HepG2 (cell line): ENCODE data around the gene PPP1R3C. TPM values are rescaled to one million over a fixed set of nuclear protein-coding genes. Genes with fewer than 3 reads are reported as not detected.

ENCODE experiments used
- ATAC-seq: fragments of 200-7000 bp; cut with Tn5 transposase; 3 replicates; pipeline ENCODE4 v1.9.1; 2020; ENCODE audit warnings: mild to moderate bottlenecking, moderate library complexity
- BruUV-seq: library from RNA; stranded (reverse); fragments of 400-500 nt; replicated peaks from 2 replicates; lab custom pipeline; 2021; lab: Mats Ljungman, UMichigan
- CTCF ChIA-PET: fragments of 300-600 bp; formaldehyde crosslinking; extraction: SDS; loops from one replicate; lab custom pipeline; 2021; ENCODE audit warnings: low total read pairs, inconsistent platforms, low intra/inter-chr PET ratio; lab: Yijun Ruan, JAX
- POLR2A ChIA-PET: fragments of 350-600 bp; sonication (Branson Sonifier 250); formaldehyde crosslinking; loops from one replicate; lab custom pipeline; 2020; ENCODE audit warnings: antibody characterized with exemption, inconsistent platforms; lab: Yijun Ruan, JAX
- DNase-seq: peaks from one replicate; pipeline ENCODE4 v3.0.0-alpha.2; 2015; ENCODE audit warnings: low spot score
- FAIRE-seq: peaks from 3 replicates; lab custom pipeline; 2011; peaks lifted over from hg19 to GRCh38; lab: Jason Lieb, UNC
- H2AFZ ChIP-seq: one replicate; pipeline ENCODE4 v1.6.1; 2011; ENCODE audit warnings: low read length, inconsistent platforms
- H3K27ac ChIP-seq: fragments of 300-600 bp; 3 replicates; pipeline ENCODE4 v1.8.0; 2011; ENCODE audit warnings: mixed run types, mild to moderate bottlenecking, mixed read lengths, low read length, inconsistent platforms; ENCODE audit not compliant: insufficient read depth; ENCODE audit errors: extremely low read length
- H3K27me3 ChIP-seq, 2 experiments: fragments of 200-600 bp in 1 of 2; 2 replicates in 1 of 2; 3 replicates in 1 of 2; pipeline versions ENCODE4 v1.6.0 to v1.8.0; 2011; ENCODE audit warnings: low read length in 2 of 2, mild to moderate bottlenecking in 2 of 2, moderate library complexity in 2 of 2, inconsistent platforms in 1 of 2; ENCODE audit not compliant: insufficient read depth in 2 of 2, control insufficient read depth in 1 of 2
- H3K36me3 ChIP-seq, 2 experiments: fragments of 200-600 bp in 1 of 2; replicated peaks in 1 of 2; 2 replicates in 1 of 2; 3 replicates in 1 of 2; pipeline versions ENCODE4 v1.5.1 to v1.8.0; 2011; ENCODE audit warnings: low read length in 2 of 2, inconsistent platforms in 1 of 2; ENCODE audit not compliant: insufficient read depth in 2 of 2, control insufficient read depth in 1 of 2
- H3K4me1 ChIP-seq: 2 replicates; pipeline ENCODE4 v1.5.1; 2012; ENCODE audit warnings: low read length, inconsistent platforms; ENCODE audit not compliant: insufficient read depth
- H3K4me2 ChIP-seq: 2 replicates; pipeline ENCODE4 v1.6.0; 2011; ENCODE audit warnings: low read depth, low read length, inconsistent platforms
- H3K4me3 ChIP-seq, 3 experiments: fragments of 200-600 bp in 1 of 3; sonication (generic), shearing (Covaris generic) in 1 of 3; replicated peaks in 1 of 3; 2 replicates each; pipeline ENCODE4 v1.5.1; 2011 to 2016; ENCODE audit warnings: low read length in 3 of 3, inconsistent platforms in 2 of 3, low read depth in 2 of 3, mild to moderate bottlenecking in 2 of 3, control low read depth in 1 of 3, mixed read lengths in 1 of 3; ENCODE audit not compliant: insufficient read depth in 1 of 3
- H3K79me2 ChIP-seq: one replicate; pipeline ENCODE4 v1.6.1; 2011; ENCODE audit warnings: low read length, inconsistent platforms; ENCODE audit not compliant: insufficient read depth
- H3K9ac ChIP-seq: 2 replicates; pipeline ENCODE4 v1.6.0; 2011; ENCODE audit warnings: mild to moderate bottlenecking, low read depth, low read length, inconsistent platforms; ENCODE audit not compliant: insufficient read depth
- H3K9me3 ChIP-seq: 2 replicates; pipeline ENCODE4 v1.5.1; 2012; ENCODE audit warnings: mild to moderate bottlenecking, low read length
- H4K20me1 ChIP-seq: 2 replicates; pipeline ENCODE4 v1.6.0; 2011; ENCODE audit warnings: inconsistent platforms, mild to moderate bottlenecking, low read length, moderate library complexity; ENCODE audit not compliant: insufficient read depth
- CSRNP1 ChIP-seq: sonication (generic); formaldehyde crosslinking; IDR thresholded peaks from 2 replicates; pipeline ENCODE4 v1.8.1; 2023; ENCODE audit warnings: mild to moderate bottlenecking, missing genetic modification reagents
- PHB2 ChIP-seq: fragments of 450-650 bp; IDR thresholded peaks from 2 replicates; pipeline ENCODE4 v1.6.1; 2018; ENCODE audit not compliant: partially characterized antibody
- SOX13 ChIP-seq, 3 experiments: fragments of 450-650 bp in 1 of 3; sonication (generic) in 1 of 3; formaldehyde crosslinking in 1 of 3; IDR thresholded peaks in 2 of 3; conservative IDR thresholded peaks in 1 of 3; 2 replicates each; pipeline versions ENCODE4 v1.5.0 to v1.6.1; 2016 to 2020; ENCODE audit warnings: antibody characterized with exemption in 1 of 3, mild to moderate bottlenecking in 1 of 3, missing compliant biosample characterization in 1 of 3, missing genetic modification reagents in 1 of 3, moderate library complexity in 1 of 3
- TEAD3 ChIP-seq: optimal IDR thresholded peaks from 2 replicates; pipeline ENCODE3; 2016; ENCODE audit warnings: borderline replicate concordance
- WGBS: methylation state at CpG from one replicate; pipeline ENCODE4 v1.1.6; 2017; ENCODE audit warnings: low lambda C conversion rate; 5-methylcytosine and 5-hydroxymethylcytosine counted together
- in situ Hi-C: cut with HindIII; loops from 2 replicates; pipeline ENCODE4 v1.10.0; 2017; ENCODE audit warnings: low pct_unique_long_range_greater_than_20kb; ENCODE audit not compliant: extremely low pct_ligation_motif_present
- intact Hi-C: fragments of 100-400 bp; cut with micrococcal nuclease; formaldehyde crosslinking; loops from one replicate; pipeline ENCODE4 v1.10.0; 2022; ENCODE audit not compliant: unreplicated experiment
- polyA plus RNA-seq, 8 experiments: library from polyadenylated mRNA; depleted of rRNA in 3 of 8; stranded (reverse) in 7 of 8; unstranded in 1 of 8; fragments of >200 nt; fragmentation: Illumina TruSeq in 4 of 8; extraction: Trizol in 4 of 8; gene quantifications; 2 replicates each; pipeline versions ENCODE4 v1.2.1 to v1.2.3, GENCODE V29; 2011 to 2016; ENCODE audit warnings: low read depth in 4 of 8, missing spikeins in 1 of 8, mixed read lengths in 1 of 8; ENCODE audit not compliant: insufficient read depth in 1 of 8
- total RNA-seq, 5 experiments: library from RNA; depleted of rRNA; stranded (reverse); fragments of >200 nt; fragmentation: Illumina TruSeq; extraction: Trizol; gene quantifications; 2 replicates each; pipeline ENCODE4 v1.2.3, GENCODE V29; 2016; ENCODE audit warnings: low read depth in 1 of 5
- TF ChIP-seq, protein P1 (sequence below): IDR thresholded peaks from 2 replicates; pipeline ENCODE4 v1.6.1; 2016; ENCODE audit warnings: mild to moderate bottlenecking, missing biosample characterization, missing genetic modification reagents
- TF ChIP-seq, protein P2 (sequence below): sonication (generic); formaldehyde crosslinking; IDR thresholded peaks from 2 replicates; pipeline ENCODE4 v1.5.1; 2020; ENCODE audit warnings: mild to moderate bottlenecking, missing genetic modification reagents, moderate library complexity

The PPP1R3C gene
- total and polyA plus RNA-seq, 2 of the 13 experiments (the other 11 are each of a cell fraction or from before 2014, with no cell fraction given), result 13.3 to 14.8 TPM

- TF ChIP-seq, protein P1, sequence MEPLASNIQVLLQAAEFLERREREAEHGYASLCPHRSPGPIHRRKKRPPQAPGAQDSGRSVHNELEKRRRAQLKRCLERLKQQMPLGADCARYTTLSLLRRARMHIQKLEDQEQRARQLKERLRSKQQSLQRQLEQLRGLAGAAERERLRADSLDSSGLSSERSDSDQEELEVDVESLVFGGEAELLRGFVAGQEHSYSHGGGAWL, result no peak
- TF ChIP-seq PHB2 (no peak), TEAD3 (CRISPR knock-in tag) (peak; percentile 20), CSRNP1 (CRISPR knock-in tag) (no peak), SOX13 (IDR thresholded peaks at IDR 0.05) (no peak), SOX13 (CRISPR knock-in tag; conservative IDR thresholded peaks at IDR 0.05 in 1 of 2, IDR thresholded peaks at IDR 0.05 in 1 of 2) (peak in 1 of 2 experiments; percentile 18; a peak in 1 of 4 replicates)
Measured at GRCh38 chr10:91597197-91597881, 35.5 kb downstream of the PPP1R3C start (continued).

- in situ Hi-C loops, result no loop called here
- no TSS peak for BruUV-seq
- Histone ChIP-seq H3K27me3 (peaks cover 0 to 21% of the 10 kb centered on the region in 2 experiments; a peak in 2 of 5 replicates), H3K9me3 (no peaks in the 10 kb centered on the region), H3K4me3 (peak overlapping the region in 1 of 3 experiments; percentile 34; a peak in 2 of 6 replicates), H3K4me2 (peak overlapping the region; percentile 81), H3K79me2 (no peaks in the 10 kb centered on the region), H3K9ac (no peak overlapping the region), H3K27ac (no peak overlapping the region), H2AFZ (no peak overlapping the region), H3K4me1 (peaks cover 33% of the 10 kb centered on the region), H4K20me1 (no peaks in the 10 kb centered on the region), H3K36me3 (no peaks in the 10 kb centered on the region)
- ChIA-PET POLR2A (interaction anchor here (0.7 to 1.2 kb wide), 2 partner anchors 12 to 36 kb away, joined by 3 to 8 read pairs; partner anchors contain the start of gene PPP1R3C), CTCF (no interaction called here)
- DNase-seq, result no peak
- 11% methylated on average over 1 of the region's 1 CpG for WGBS
- TF ChIP-seq, protein P2, sequence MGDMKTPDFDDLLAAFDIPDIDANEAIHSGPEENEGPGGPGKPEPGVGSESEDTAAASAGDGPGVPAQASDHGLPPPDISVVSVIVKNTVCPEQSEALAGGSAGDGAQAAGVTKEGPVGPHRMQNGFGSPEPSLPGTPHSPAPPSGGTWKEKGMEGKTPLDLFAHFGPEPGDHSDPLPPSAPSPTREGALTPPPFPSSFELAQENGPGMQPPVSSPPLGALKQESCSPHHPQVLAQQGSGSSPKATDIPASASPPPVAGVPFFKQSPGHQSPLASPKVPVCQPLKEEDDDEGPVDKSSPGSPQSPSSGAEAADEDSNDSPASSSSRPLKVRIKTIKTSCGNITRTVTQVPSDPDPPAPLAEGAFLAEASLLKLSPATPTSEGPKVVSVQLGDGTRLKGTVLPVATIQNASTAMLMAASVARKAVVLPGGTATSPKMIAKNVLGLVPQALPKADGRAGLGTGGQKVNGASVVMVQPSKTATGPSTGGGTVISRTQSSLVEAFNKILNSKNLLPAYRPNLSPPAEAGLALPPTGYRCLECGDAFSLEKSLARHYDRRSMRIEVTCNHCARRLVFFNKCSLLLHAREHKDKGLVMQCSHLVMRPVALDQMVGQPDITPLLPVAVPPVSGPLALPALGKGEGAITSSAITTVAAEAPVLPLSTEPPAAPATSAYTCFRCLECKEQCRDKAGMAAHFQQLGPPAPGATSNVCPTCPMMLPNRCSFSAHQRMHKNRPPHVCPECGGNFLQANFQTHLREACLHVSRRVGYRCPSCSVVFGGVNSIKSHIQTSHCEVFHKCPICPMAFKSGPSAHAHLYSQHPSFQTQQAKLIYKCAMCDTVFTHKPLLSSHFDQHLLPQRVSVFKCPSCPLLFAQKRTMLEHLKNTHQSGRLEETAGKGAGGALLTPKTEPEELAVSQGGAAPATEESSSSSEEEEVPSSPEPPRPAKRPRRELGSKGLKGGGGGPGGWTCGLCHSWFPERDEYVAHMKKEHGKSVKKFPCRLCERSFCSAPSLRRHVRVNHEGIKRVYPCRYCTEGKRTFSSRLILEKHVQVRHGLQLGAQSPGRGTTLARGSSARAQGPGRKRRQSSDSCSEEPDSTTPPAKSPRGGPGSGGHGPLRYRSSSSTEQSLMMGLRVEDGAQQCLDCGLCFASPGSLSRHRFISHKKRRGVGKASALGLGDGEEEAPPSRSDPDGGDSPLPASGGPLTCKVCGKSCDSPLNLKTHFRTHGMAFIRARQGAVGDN (CRISPR knock-in tag), result no peak
- FAIRE-seq, result no peak
- intact Hi-C loops, result loop anchor here (5.0 kb wide), 1 partner anchor 40 kb away; no protein-coding TSS in a partner anchor
- no peak; the same call in 2 of the 3 replicates for ATAC-seq
Measured at GRCh38 chr10:91596825-91597196, 36.1 kb downstream of the PPP1R3C start.
